HG02678 (cell line): ENCODE results near the gene UVRAG.
"Not testable (repeated sequence)": the region's sequence is repeated elsewhere in the genome, so short reads cannot be mapped to it uniquely, and the experiment has no call there.

Experiments
- ATAC-seq: cut with Tn5 transposase; IDR thresholded peaks from one replicate; pipeline ENCODE4 v1.9.1; 2021; ENCODE audit warnings: mild to moderate bottlenecking, moderate library complexity; ENCODE audit not compliant: unreplicated experiment

UVRAG gene

GRCh38 chr11:76048763-76049162, 233.8 kb downstream of the UVRAG start:
- no peak for ATAC-seq

GRCh38 chr11:76049511-76049910, 234.5 kb downstream of the UVRAG start:
- no peak for ATAC-seq

- no peak for ATAC-seq
These were observed 236.9 kb downstream of the UVRAG start for GRCh38 chr11:76051937-76052336.

DNA sequence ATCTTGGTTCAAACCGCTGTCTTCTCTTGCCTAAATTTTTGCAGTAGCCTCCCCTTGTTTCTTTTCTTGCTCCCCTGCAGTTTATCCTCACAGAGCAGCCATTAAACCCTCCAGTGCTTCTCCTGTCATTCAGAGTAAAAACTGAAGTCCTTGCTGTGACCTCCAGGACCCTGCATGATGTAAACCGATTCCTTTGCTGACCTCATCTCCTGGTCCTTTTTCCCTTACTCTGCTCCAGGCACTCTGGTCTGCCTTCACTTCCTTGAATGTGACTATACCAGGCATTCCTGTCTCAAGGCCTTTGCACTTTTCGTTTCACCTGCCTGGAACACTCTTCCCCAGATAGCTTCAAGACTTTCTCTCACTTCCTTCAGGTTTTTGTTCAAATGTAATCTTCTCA, 239.3 kb downstream of the UVRAG start:
- no peak for ATAC-seq

DNA sequence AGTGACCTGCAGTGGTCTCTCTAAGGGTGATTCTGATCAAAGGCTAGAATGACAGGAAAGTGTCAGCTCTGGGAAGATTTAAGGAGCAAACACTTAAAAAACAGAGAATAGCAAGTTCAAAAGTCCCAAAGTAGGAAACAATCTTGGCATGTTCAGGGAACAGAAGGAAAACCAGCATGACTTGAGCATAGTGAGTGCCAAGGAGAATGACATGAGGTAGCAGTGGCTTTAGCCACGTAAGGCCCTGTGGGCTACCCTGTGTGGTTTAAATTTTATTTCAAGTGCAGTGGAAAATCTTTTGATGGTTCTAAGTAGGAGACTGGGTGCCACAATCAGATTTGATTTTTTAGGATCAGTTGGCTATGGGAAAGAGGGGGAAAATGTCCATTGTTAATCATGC, 241.9 kb downstream of the UVRAG start:
- no peak for ATAC-seq

GRCh38 chr11:76060475-76061036, 245.5 kb downstream of the UVRAG start:
- not testable (repeated sequence) for ATAC-seq

DNA sequence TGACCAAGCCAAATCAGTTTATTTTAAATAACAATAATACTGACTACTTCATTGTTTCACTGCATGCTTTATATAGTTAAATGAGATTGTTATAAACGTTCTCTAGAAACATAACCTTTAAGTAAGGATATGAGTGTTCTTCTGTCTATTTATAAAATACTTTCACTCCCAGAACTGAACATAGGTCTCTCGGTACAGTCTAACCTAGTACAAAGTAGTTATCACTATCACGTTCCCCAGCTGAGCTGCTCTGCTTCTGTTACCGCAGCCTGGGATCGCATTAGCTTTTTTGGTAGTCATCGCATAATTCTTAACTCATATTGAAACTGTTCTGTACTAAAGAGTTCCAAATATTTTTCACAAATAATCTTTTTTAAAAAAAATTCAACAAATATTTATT, 247.7 kb downstream of the UVRAG start:
- peak; percentile 77 for ATAC-seq

- no peak for ATAC-seq
These were observed 249.2 kb downstream of the UVRAG start for GRCh38 chr11:76064192-76064591.

DNA sequence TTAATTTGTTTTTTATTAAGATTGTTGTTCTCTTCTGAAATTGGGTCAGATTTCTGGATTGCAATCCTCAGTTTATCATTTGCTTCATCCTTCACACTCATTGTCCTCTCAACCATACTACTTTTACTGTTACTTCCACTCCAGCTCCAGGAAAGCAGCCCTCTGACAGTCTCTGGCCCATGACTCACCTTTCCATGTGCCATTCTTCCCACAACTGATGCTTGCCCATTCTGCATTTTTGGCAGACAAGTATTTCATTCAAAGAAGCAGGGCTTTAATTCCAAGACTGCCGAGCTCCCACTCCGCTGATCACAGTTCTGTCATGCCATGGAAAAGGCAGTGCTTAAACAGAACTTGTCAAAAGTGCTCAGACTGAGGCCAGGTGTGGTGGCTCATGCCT, 252.1 kb downstream of the UVRAG start:
- no peak for ATAC-seq

- no peak for ATAC-seq
These were observed 254.0 kb downstream of the UVRAG start for GRCh38 chr11:76069001-76069400.

- ATAC-seq: no peak
These were observed 256.1 kb downstream of the UVRAG start for GRCh38 chr11:76071090-76071489.

GRCh38 chr11:76073724-76074123, 258.7 kb downstream of the UVRAG start:
- ATAC-seq: no peak

DNA sequence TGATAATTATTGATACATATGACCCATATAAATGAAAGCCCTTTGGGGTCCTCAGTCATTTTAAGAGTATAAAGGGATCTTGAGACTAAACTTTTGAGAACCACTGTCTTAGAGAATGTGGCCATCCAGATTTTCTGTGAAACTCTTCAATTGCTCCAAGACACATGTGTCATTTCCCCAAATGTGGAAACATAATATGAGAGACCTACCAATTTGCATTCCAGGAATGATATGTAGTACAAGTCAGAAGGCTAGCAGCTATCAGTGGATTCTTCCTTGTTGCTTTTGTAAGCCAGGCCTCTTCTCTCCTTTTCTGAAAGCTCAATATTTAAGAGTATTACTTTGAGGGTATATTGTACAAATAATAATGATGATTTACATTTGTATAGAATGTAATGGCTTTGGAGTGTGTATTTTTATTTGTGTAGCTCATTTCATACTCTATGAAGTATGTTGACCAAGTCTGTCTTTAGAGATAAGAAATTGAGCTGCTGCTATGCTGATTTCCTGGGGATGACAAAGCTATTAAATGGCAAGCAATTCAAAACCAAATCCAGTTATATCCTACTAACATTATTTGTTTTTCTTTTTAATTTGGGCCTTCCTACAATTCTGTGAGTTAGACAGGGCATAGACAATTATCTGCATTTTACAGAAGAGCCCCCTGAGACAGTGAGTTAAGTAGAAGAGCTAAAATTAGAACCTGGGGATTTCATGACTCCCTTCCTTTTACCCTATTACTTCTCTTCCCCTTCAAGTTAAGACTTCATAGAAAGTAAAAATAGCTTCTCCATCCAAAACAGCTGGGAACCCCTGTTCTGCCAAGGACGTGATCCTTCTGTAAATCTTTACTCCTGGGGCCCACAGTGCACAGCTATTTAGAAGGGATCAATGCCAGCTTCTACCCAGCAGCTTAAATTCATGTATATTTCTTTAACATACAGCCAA, 259.4 kb downstream of the UVRAG start:
- ATAC-seq: no peak

DNA sequence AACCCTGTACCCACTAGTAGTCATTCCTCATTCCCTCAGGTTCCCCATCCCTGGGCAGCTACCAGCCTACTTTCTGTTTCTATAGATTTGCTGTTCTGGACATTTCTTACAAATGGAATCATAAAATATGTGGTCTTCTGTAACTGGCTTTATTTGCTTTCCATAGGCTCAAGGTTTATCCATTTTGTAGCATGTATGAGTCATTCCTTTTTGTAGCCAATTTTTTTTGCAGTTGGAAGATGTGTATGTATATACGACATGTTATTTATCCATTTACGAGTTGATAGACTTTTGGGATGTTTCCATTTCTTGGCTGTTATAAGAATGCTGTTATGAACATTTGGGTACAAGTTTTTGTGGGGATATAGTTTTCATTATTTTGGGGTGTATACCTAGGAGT, 260.7 kb downstream of the UVRAG start:
- ATAC-seq: no peak

DNA sequence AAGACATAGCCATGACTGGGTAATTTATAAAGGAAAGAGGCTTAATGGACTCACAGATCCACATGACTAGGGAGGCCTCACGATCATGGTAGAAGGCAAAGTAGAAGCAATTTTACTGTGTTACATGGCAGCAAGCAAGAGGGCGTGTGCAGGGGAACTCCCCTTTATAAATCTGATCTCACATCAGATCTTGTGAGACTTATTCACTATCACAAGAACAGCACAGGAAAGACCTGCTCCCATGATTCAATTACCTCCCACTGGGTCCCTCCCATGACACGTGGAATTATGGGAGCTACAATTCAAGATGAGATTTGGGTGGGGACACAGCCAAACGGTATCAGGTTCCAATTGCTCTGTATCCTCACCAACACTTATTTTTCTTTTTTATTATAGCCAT, 261.2 kb downstream of the UVRAG start:
- ATAC-seq: not testable (repeated sequence)

- ATAC-seq: no peak
These were observed 261.7 kb downstream of the UVRAG start for GRCh38 chr11:76076749-76077148.

DNA sequence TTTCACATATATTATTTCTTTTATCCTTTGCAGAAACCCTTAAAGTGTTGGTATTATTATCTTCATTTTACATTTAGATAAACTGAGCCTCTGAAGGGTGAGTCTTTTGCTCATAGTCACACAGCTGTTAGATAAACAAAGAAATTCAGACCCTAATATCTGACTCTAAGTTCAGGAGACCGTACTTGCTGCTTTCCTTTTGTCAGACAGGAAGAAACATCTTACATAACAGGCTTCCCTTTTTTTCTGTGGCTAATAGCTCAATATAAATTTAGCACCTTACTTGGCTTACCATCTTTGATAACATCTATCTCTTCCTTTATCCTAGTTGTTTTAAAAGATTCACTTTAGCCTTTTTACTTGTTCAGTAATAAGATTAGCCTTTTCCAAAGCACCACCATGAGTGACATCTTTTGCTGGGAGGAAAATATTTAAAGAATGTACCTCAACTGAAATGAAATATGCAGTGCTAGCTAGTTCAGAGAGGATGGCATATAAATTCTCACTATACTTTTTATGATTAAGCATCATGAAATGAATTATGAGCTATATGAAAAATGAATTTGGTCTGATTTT, 262.7 kb downstream of the UVRAG start:
- no peak for ATAC-seq

- not testable (repeated sequence) for ATAC-seq
These were observed 266.1 kb downstream of the UVRAG start for GRCh38 chr11:76081084-76081483.

GRCh38 chr11:76083563-76084451, 268.8 kb downstream of the UVRAG start:
- no peak for ATAC-seq

GRCh38 chr11:76085270-76085669, 270.3 kb downstream of the UVRAG start:
- ATAC-seq: no peak
